Natural killer cell (primary cell): ENCODE measurements around the gene IGF1R. TPM values are rescaled to one million over a fixed set of nuclear protein-coding genes. Genes with fewer than 3 reads are reported as not detected.
A peak's percentile ranks its signal among the peaks of the same experiment; 100 is the strongest.

Experiments
- ATAC-seq, 3 donors: fragments of 150-1000 bp in 2 of 3; fragments of 200-7000 bp in 1 of 3; cut with Tn5 transposase; 1 replicate in 1 of 3; 2 replicates in 2 of 3; pipeline ENCODE4 v1.10.0; 2021; ENCODE audit warnings: mild to moderate bottlenecking in 2 of 3, moderate library complexity in 2 of 3
- DNase-seq, 2 donors: peaks; one replicate each; pipeline versions ENCODE4 v3.0.0 to v3.0.0-alpha.2; 2013 to 2021; ENCODE audit warnings: mixed read lengths in 1 of 2
- H3K27ac ChIP-seq: one replicate; pipeline ENCODE4 v1.5.1; 2013; ENCODE audit warnings: mild to moderate bottlenecking, low read length
- H3K27me3 ChIP-seq: one replicate; pipeline ENCODE4 v1.6.1; 2013; ENCODE audit warnings: low read length; ENCODE audit not compliant: control insufficient read depth, insufficient read depth
- H3K36me3 ChIP-seq: one replicate; pipeline ENCODE4 v1.6.1; 2013; ENCODE audit warnings: low read length; ENCODE audit not compliant: control insufficient read depth, insufficient read depth
- H3K4me1 ChIP-seq: one replicate; pipeline ENCODE4 v1.6.1; 2013; ENCODE audit warnings: low read length; ENCODE audit not compliant: control insufficient read depth, insufficient read depth
- H3K4me3 ChIP-seq: one replicate; pipeline ENCODE4 v1.5.1; 2013; ENCODE audit warnings: low read length
- H3K9me3 ChIP-seq: one replicate; pipeline ENCODE4 v1.6.1; 2013; ENCODE audit warnings: low read length; ENCODE audit not compliant: control insufficient read depth, insufficient read depth
- H3K27ac Mint-ChIP-seq, 2 donors: one replicate each; pipeline ENCODE4 v1.8.0; 2022; ENCODE audit warnings: mild to moderate bottlenecking in 2 of 2, mixed read lengths in 2 of 2, moderate library complexity in 1 of 2
- H3K27me3 Mint-ChIP-seq, 2 donors: one replicate each; pipeline ENCODE4 v1.8.0; 2022; ENCODE audit warnings: low read depth in 2 of 2, mixed read lengths in 2 of 2
- H3K36me3 Mint-ChIP-seq: one replicate; pipeline ENCODE4 v1.8.0; 2022; ENCODE audit warnings: mixed read lengths
- H3K4me1 Mint-ChIP-seq, 2 donors: one replicate each; pipeline ENCODE4 v1.8.0; 2022; ENCODE audit warnings: mixed read lengths in 2 of 2
- H3K4me3 Mint-ChIP-seq: one replicate; pipeline ENCODE4 v1.8.0; 2022; ENCODE audit warnings: mild to moderate bottlenecking, moderate library complexity, mixed read lengths
- H3K9me3 Mint-ChIP-seq, 2 donors: one replicate each; pipeline ENCODE4 v1.8.0; 2022; ENCODE audit warnings: mixed read lengths in 2 of 2
- CTCF ChIP-seq: fragments of 200-600 bp; IDR thresholded peaks from one replicate; pipeline ENCODE4 v1.8.0; 2022; ENCODE audit warnings: antibody characterized with exemption
- WGBS: methylation state at CpG from one replicate; pipeline ENCODE4 v1.1.7; 2013; ENCODE audit warnings: missing lambda C conversion rate; ENCODE audit not compliant: insufficient coverage; 5-methylcytosine and 5-hydroxymethylcytosine counted together
- intact Hi-C: fragments of 100-400 bp; cut with micrococcal nuclease; formaldehyde crosslinking; loops from one replicate; pipeline ENCODE4 v1.14.2; 2022
- total RNA-seq, 4 donors: library from RNA; stranded (reverse); fragments of 120-200 nt in 1 of 4; gene quantifications; one replicate each; pipeline versions ENCODE4 v1.2.3 to v1.2.4, GENCODE V29; 2013 to 2022

IGF1R gene
- total RNA-seq, 3 donors from 2014 or later (not counting 1 experiment from before 2014, with no cell fraction given): 47.3 to 50.7 (median 49.0) TPM

GRCh38 chr15:98953968-98954367, 305.6 kb downstream of the IGF1R start:
- DNase-seq: no peak
- ATAC-seq: no peak
- no peaks in the 10 kb centered on the region for H3K36me3 Mint-ChIP-seq

GRCh38 chr15:98954411-98954810, 306.1 kb downstream of the IGF1R start:
- intact Hi-C loops: loop anchor here (5.0 kb wide), 2 partner anchors 103 to 302 kb away; no protein-coding TSS in a partner anchor
- H3K36me3 ChIP-seq: peaks cover 2% of the 10 kb centered on the region
- no peaks in the 10 kb centered on the region for H3K36me3 Mint-ChIP-seq

More at GRCh38 chr15:98953968-98954367, 305.6 kb downstream of the IGF1R start:
- Mint-ChIP-seq H3K27ac (peak overlapping the region; percentile 88 to 89), H3K27me3 (no peaks in the 10 kb centered on the region), H3K4me1 (peaks cover 51 to 56% of the 10 kb centered on the region in 2 donors), H3K9me3 (no peaks in the 10 kb centered on the region), H3K4me3 (peak overlapping the region; percentile 84)
- no peak for TF ChIP-seq CTCF
- Histone ChIP-seq H3K4me3 (no peak overlapping the region), H3K9me3 (no peaks in the 10 kb centered on the region), H3K27ac (peak overlapping the region; percentile 54), H3K36me3 (no peaks in the 10 kb centered on the region), H3K4me1 (peaks cover 74% of the 10 kb centered on the region), H3K27me3 (no peaks in the 10 kb centered on the region)
- intact Hi-C loops: loop anchor here (5.0 kb wide), 2 partner anchors 103 to 302 kb away; no protein-coding TSS in a partner anchor
- 96% methylated on average over 16 of the region's 16 CpGs for WGBS

GRCh38 chr15:98955331-98955730, 307.0 kb downstream of the IGF1R start:
- H3K27ac ChIP-seq: no peak overlapping the region
- Mint-ChIP-seq H3K4me1 (peaks cover 64 to 70% of the 10 kb centered on the region in 2 donors), H3K36me3 (no peaks in the 10 kb centered on the region), H3K9me3 (no peaks in the 10 kb centered on the region), H3K27me3 (no peaks in the 10 kb centered on the region), H3K27ac (no peak overlapping the region), H3K4me3 (no peak overlapping the region)
- no peak for TF ChIP-seq CTCF
- ATAC-seq: no peak
- intact Hi-C loops: no loop called here
- no peak overlapping the region for H3K4me3 ChIP-seq
- peaks cover 2% of the 10 kb centered on the region for H3K36me3 ChIP-seq
- peaks cover 86% of the 10 kb centered on the region for H3K4me1 ChIP-seq
- DNase-seq: no peak
- no peaks in the 10 kb centered on the region for H3K9me3 ChIP-seq
- H3K27me3 ChIP-seq: no peaks in the 10 kb centered on the region
- 92% methylated on average over 8 of the region's 8 CpGs for WGBS

More at GRCh38 chr15:98954411-98954810, 306.1 kb downstream of the IGF1R start:
- no peak for DNase-seq
- Histone ChIP-seq H3K4me1 (peaks cover 79% of the 10 kb centered on the region), H3K27me3 (no peaks in the 10 kb centered on the region), H3K4me3 (no peak overlapping the region), H3K27ac (no peak overlapping the region), H3K9me3 (no peaks in the 10 kb centered on the region)
- WGBS: 44% methylated on average over 4 of the region's 5 CpGs
- H3K27me3 Mint-ChIP-seq: no peaks in the 10 kb centered on the region
- H3K9me3 Mint-ChIP-seq: no peaks in the 10 kb centered on the region
- peak overlapping the region; percentile 25 for H3K4me3 Mint-ChIP-seq
- no peak overlapping the region for H3K27ac Mint-ChIP-seq
- TF ChIP-seq CTCF: no peak
- H3K4me1 Mint-ChIP-seq: peaks cover 55 to 61% of the 10 kb centered on the region in 2 donors
- no peak for ATAC-seq
